Liver (tissue), 9 donors: ENCODE results near the gene ZNF423. TPM values are rescaled to one million over a fixed set of nuclear protein-coding genes. Genes with fewer than 3 reads are reported as not detected.
A peak's percentile ranks its signal among the peaks of the same experiment; 100 is the strongest.

Experiments
- DNase-seq: peaks from one replicate; pipeline ENCODE4 v3.0.0-alpha.2; 2017; ENCODE audit warnings: low spot score
- H3K27ac ChIP-seq, 2 donors: one replicate each; pipeline ENCODE4 v1.7.0; 2013; ENCODE audit warnings: inconsistent platforms in 2 of 2, low read length in 2 of 2, control low read depth in 1 of 2, low read depth in 1 of 2, mild to moderate bottlenecking in 1 of 2
- H3K27me3 ChIP-seq, 4 donors: one replicate each; pipeline versions ENCODE4 v1.6.1 to v1.7.0; 2013; ENCODE audit warnings: low read length in 3 of 4, inconsistent platforms in 1 of 4, mild to moderate bottlenecking in 1 of 4, moderate library complexity in 1 of 4; ENCODE audit not compliant: control insufficient read depth in 4 of 4, insufficient read depth in 4 of 4
- H3K36me3 ChIP-seq, 4 donors: one replicate each; pipeline versions ENCODE4 v1.6.1 to v1.7.0; 2013; ENCODE audit warnings: low read length in 3 of 4, mild to moderate bottlenecking in 3 of 4, low read depth in 1 of 4, moderate library complexity in 1 of 4; ENCODE audit not compliant: control insufficient read depth in 4 of 4, insufficient read depth in 3 of 4
- H3K4me1 ChIP-seq, 4 donors: one replicate each; pipeline versions ENCODE4 v1.6.1 to v1.7.0; 2013; ENCODE audit warnings: low read length in 3 of 4, mild to moderate bottlenecking in 3 of 4, moderate library complexity in 1 of 4; ENCODE audit not compliant: control insufficient read depth in 4 of 4, insufficient read depth in 4 of 4
- H3K4me3 ChIP-seq, 3 donors: one replicate each; pipeline versions ENCODE4 v1.6.1 to v1.7.0; 2013; ENCODE audit warnings: low read length in 3 of 3, control low read depth in 1 of 3, low read depth in 1 of 3, mild to moderate bottlenecking in 1 of 3
- H3K9ac ChIP-seq, 2 donors: one replicate each; pipeline ENCODE4 v1.7.0; 2013; ENCODE audit warnings: low read length in 2 of 2, mild to moderate bottlenecking in 2 of 2, moderate library complexity in 2 of 2, control low read depth in 1 of 2, low read depth in 1 of 2
- H3K9me3 ChIP-seq, 4 donors: one replicate each; pipeline versions ENCODE4 v1.6.1 to v1.7.0; 2013; ENCODE audit warnings: low read length in 3 of 4; ENCODE audit not compliant: control insufficient read depth in 4 of 4
- EGR1 ChIP-seq, 2 donors: IDR thresholded peaks; 2 replicates each; pipeline ENCODE4 v1.6.1; 2016 to 2018; ENCODE audit warnings: antibody characterized with exemption in 2 of 2, low read depth in 2 of 2
- FOXA1 ChIP-seq: IDR thresholded peaks from 2 replicates; pipeline ENCODE4 v1.6.1; 2016; ENCODE audit warnings: antibody characterized with exemption
- GABPA ChIP-seq, 2 donors: IDR thresholded peaks in 1 of 2; conservative IDR thresholded peaks in 1 of 2; 2 replicates each; pipeline ENCODE4 v1.6.1; 2016; ENCODE audit warnings: antibody characterized with exemption in 2 of 2, mild to moderate bottlenecking in 1 of 2, moderate library complexity in 1 of 2
- HNF4A ChIP-seq, 2 donors: conservative IDR thresholded peaks; 2 replicates each; pipeline ENCODE4 v1.6.1; 2016; ENCODE audit warnings: antibody characterized with exemption in 2 of 2, mild to moderate bottlenecking in 2 of 2
- HNF4G ChIP-seq: IDR thresholded peaks from 2 replicates; pipeline ENCODE4 v1.6.1; 2016; ENCODE audit warnings: antibody characterized with exemption
- RXRA ChIP-seq, 2 donors: IDR thresholded peaks; 2 replicates each; pipeline ENCODE4 v1.6.1; 2017 to 2018; ENCODE audit warnings: antibody characterized with exemption in 2 of 2, mild to moderate bottlenecking in 1 of 2
- TAF1 ChIP-seq: conservative IDR thresholded peaks from 2 replicates; pipeline ENCODE4 v1.6.1; 2016; ENCODE audit warnings: antibody characterized with exemption, mild to moderate bottlenecking
- WGBS: extraction: QIAGEN DNeasy Blood & Tissue Kit; methylation state at CpG from one replicate; pipeline ENCODE4 v1.1.7; 2013; 5-methylcytosine and 5-hydroxymethylcytosine counted together
- polyA plus RNA-seq, 2 donors: library from polyadenylated mRNA; stranded (reverse) in 1 of 2; unstranded in 1 of 2; fragments of 200-250 nt in 1 of 2; fragments of >200 nt in 1 of 2; fragmentation: Nextera tagmentation in 1 of 2; extraction: Ambion mirVana in 1 of 2; gene quantifications; one replicate each; pipeline versions ENCODE4 v1.2.1 to v1.2.3, GENCODE V29; 2013 to 2015
- total RNA-seq, 2 donors: library from RNA; depleted of rRNA; stranded (reverse); fragments of >200 nt; gene quantifications; one replicate each; pipeline ENCODE4 v1.2.3, GENCODE V29; 2014
- TF ChIP-seq, protein P1 (sequence below): IDR thresholded peaks from 2 replicates; pipeline ENCODE4 v1.6.1; 2016; ENCODE audit warnings: antibody characterized with exemption, mild to moderate bottlenecking
- TF ChIP-seq, protein P2 (sequence below): IDR thresholded peaks from 2 replicates; pipeline ENCODE4 v1.6.1; 2016; ENCODE audit warnings: antibody characterized with exemption
- TF ChIP-seq, protein P3 (sequence below): fragments of 150-350 bp; IDR thresholded peaks from 2 replicates; pipeline ENCODE4 v1.5.1; 2017; ENCODE audit warnings: improper control_type of control experiment, low read depth, low read length; ENCODE audit not compliant: missing input control
- TF ChIP-seq, protein P4 (sequence below): IDR thresholded peaks from 2 replicates; pipeline ENCODE4 v1.6.1; 2016; ENCODE audit warnings: antibody characterized with exemption
- donor health status: healthy.
- donor health status: healthy.
- donor health status: healthy.
- donor health status: healthy.
- donor health status: healthy.

Gene ZNF423
- total and polyA plus RNA-seq, 4 donors, result 0.24 to 1.6 (median 0.39) TPM

DNA sequence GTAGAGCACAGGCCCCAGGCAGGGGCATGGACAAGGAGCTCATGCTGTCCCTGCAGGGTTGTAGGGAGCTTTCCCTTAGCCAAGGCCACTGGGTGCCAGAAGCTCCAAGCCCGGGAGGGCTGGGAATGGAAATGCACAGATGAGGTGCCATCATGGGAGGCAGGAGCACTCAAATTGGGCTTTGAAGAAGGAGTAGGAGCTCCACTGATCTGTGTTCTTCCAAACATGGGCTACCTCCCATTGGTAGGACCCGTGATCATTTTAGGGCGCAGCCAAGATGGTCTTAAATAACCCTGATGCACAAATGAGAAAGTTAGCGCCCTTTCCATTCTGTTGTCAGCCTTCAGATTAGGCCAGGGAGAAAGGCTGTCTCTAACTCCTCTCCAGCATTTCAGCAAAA, 201.5 kb downstream of the ZNF423 start:
- Histone ChIP-seq H3K4me1 (peaks cover 0 to 4% (median under 1%) of the 10 kb centered on the region in 4 donors), H3K27ac (no peak overlapping the region), H3K9ac (no peak overlapping the region), H3K36me3 (no peaks in the 10 kb centered on the region), H3K4me3 (no peak overlapping the region), H3K27me3 (no peaks in the 10 kb centered on the region), H3K9me3 (no peaks in the 10 kb centered on the region)
- 85% methylated on average over 4 of the region's 4 CpGs for WGBS
- TF ChIP-seq HNF4A (conservative IDR thresholded peaks at IDR 0.05) (peak in 1 of 2 donors; percentile 25), FOXA1 (no peak)
- no peak for DNase-seq

DNA sequence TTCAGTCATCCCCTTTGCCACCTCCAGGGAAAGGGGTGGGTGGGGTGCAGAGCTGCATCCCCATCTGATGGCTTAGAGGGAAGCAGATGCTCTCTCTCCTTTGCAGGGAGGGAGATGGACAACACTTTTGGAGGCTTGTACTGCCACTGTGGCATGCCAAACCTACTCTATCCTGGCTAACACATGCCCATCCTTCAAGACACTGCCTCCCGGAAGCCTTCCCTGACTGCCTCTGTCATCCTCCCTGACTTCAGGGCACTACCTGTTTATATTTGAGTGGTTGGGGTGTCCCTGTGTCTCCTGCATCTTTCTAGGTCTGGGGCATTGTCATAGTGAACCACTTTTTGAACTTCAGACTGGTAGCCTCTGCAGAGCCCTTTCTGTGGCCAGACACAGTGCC, 202.3 kb downstream of the ZNF423 start:
- no peak for TF ChIP-seq GABPA (IDR thresholded peaks at IDR 0.05 in 1 of 2, conservative IDR thresholded peaks at IDR 0.05 in 1 of 2)
- no peak for TF ChIP-seq FOXA1
- TF ChIP-seq HNF4A (conservative IDR thresholded peaks at IDR 0.05), result no peak
- no peak for TF ChIP-seq EGR1 (IDR thresholded peaks at IDR 0.05; ENCODE audit: low read depth in 2 of 2)
- TF ChIP-seq, protein P1, sequence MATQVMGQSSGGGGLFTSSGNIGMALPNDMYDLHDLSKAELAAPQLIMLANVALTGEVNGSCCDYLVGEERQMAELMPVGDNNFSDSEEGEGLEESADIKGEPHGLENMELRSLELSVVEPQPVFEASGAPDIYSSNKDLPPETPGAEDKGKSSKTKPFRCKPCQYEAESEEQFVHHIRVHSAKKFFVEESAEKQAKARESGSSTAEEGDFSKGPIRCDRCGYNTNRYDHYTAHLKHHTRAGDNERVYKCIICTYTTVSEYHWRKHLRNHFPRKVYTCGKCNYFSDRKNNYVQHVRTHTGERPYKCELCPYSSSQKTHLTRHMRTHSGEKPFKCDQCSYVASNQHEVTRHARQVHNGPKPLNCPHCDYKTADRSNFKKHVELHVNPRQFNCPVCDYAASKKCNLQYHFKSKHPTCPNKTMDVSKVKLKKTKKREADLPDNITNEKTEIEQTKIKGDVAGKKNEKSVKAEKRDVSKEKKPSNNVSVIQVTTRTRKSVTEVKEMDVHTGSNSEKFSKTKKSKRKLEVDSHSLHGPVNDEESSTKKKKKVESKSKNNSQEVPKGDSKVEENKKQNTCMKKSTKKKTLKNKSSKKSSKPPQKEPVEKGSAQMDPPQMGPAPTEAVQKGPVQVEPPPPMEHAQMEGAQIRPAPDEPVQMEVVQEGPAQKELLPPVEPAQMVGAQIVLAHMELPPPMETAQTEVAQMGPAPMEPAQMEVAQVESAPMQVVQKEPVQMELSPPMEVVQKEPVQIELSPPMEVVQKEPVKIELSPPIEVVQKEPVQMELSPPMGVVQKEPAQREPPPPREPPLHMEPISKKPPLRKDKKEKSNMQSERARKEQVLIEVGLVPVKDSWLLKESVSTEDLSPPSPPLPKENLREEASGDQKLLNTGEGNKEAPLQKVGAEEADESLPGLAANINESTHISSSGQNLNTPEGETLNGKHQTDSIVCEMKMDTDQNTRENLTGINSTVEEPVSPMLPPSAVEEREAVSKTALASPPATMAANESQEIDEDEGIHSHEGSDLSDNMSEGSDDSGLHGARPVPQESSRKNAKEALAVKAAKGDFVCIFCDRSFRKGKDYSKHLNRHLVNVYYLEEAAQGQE, result no peak
- TF ChIP-seq HNF4G, result no peak
- TF ChIP-seq, protein P2, sequence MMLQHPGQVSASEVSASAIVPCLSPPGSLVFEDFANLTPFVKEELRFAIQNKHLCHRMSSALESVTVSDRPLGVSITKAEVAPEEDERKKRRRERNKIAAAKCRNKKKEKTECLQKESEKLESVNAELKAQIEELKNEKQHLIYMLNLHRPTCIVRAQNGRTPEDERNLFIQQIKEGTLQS, result no peak
- TF ChIP-seq, protein P3, sequence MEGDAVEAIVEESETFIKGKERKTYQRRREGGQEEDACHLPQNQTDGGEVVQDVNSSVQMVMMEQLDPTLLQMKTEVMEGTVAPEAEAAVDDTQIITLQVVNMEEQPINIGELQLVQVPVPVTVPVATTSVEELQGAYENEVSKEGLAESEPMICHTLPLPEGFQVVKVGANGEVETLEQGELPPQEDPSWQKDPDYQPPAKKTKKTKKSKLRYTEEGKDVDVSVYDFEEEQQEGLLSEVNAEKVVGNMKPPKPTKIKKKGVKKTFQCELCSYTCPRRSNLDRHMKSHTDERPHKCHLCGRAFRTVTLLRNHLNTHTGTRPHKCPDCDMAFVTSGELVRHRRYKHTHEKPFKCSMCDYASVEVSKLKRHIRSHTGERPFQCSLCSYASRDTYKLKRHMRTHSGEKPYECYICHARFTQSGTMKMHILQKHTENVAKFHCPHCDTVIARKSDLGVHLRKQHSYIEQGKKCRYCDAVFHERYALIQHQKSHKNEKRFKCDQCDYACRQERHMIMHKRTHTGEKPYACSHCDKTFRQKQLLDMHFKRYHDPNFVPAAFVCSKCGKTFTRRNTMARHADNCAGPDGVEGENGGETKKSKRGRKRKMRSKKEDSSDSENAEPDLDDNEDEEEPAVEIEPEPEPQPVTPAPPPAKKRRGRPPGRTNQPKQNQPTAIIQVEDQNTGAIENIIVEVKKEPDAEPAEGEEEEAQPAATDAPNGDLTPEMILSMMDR, result no peak
- no peak for TF ChIP-seq RXRA (IDR thresholded peaks at IDR 0.05)
- TF ChIP-seq, protein P4, sequence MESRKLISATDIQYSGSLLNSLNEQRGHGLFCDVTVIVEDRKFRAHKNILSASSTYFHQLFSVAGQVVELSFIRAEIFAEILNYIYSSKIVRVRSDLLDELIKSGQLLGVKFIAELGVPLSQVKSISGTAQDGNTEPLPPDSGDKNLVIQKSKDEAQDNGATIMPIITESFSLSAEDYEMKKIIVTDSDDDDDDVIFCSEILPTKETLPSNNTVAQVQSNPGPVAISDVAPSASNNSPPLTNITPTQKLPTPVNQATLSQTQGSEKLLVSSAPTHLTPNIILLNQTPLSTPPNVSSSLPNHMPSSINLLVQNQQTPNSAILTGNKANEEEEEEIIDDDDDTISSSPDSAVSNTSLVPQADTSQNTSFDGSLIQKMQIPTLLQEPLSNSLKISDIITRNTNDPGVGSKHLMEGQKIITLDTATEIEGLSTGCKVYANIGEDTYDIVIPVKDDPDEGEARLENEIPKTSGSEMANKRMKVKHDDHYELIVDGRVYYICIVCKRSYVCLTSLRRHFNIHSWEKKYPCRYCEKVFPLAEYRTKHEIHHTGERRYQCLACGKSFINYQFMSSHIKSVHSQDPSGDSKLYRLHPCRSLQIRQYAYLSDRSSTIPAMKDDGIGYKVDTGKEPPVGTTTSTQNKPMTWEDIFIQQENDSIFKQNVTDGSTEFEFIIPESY, result no peak
- no peak for TF ChIP-seq TAF1
- Histone ChIP-seq H3K27me3 (no peaks in the 10 kb centered on the region), H3K27ac (no peak overlapping the region), H3K36me3 (no peaks in the 10 kb centered on the region), H3K4me1 (peaks cover 0 to 4% (median under 1%) of the 10 kb centered on the region in 4 donors), H3K4me3 (no peak overlapping the region), H3K9ac (no peak overlapping the region), H3K9me3 (peaks cover 0 to 3% (median 1%) of the 10 kb centered on the region in 4 donors)
- DNase-seq, result no peak
- WGBS, result 94% methylated on average over 1 of the region's 1 CpG
